Liver (tissue), 9 donors: ENCODE data around the gene GDF10. TPM values are rescaled to one million over a fixed set of nuclear protein-coding genes. Genes with fewer than 3 reads are reported as not detected.

Source experiments
- DNase-seq: peaks from one replicate; pipeline ENCODE4 v3.0.0-alpha.2; 2017; ENCODE audit warnings: low spot score
- H3K27ac ChIP-seq, 2 donors: one replicate each; pipeline ENCODE4 v1.7.0; 2013; ENCODE audit warnings: inconsistent platforms in 2 of 2, low read length in 2 of 2, control low read depth in 1 of 2, low read depth in 1 of 2, mild to moderate bottlenecking in 1 of 2
- H3K27me3 ChIP-seq, 4 donors: one replicate each; pipeline versions ENCODE4 v1.6.1 to v1.7.0; 2013; ENCODE audit warnings: low read length in 3 of 4, inconsistent platforms in 1 of 4, mild to moderate bottlenecking in 1 of 4, moderate library complexity in 1 of 4; ENCODE audit not compliant: control insufficient read depth in 4 of 4, insufficient read depth in 4 of 4
- H3K36me3 ChIP-seq, 4 donors: one replicate each; pipeline versions ENCODE4 v1.6.1 to v1.7.0; 2013; ENCODE audit warnings: low read length in 3 of 4, mild to moderate bottlenecking in 3 of 4, low read depth in 1 of 4, moderate library complexity in 1 of 4; ENCODE audit not compliant: control insufficient read depth in 4 of 4, insufficient read depth in 3 of 4
- H3K4me1 ChIP-seq, 4 donors: one replicate each; pipeline versions ENCODE4 v1.6.1 to v1.7.0; 2013; ENCODE audit warnings: low read length in 3 of 4, mild to moderate bottlenecking in 3 of 4, moderate library complexity in 1 of 4; ENCODE audit not compliant: control insufficient read depth in 4 of 4, insufficient read depth in 4 of 4
- H3K4me3 ChIP-seq, 3 donors: one replicate each; pipeline versions ENCODE4 v1.6.1 to v1.7.0; 2013; ENCODE audit warnings: low read length in 3 of 3, control low read depth in 1 of 3, low read depth in 1 of 3, mild to moderate bottlenecking in 1 of 3
- H3K9ac ChIP-seq, 2 donors: one replicate each; pipeline ENCODE4 v1.7.0; 2013; ENCODE audit warnings: low read length in 2 of 2, mild to moderate bottlenecking in 2 of 2, moderate library complexity in 2 of 2, control low read depth in 1 of 2, low read depth in 1 of 2
- H3K9me3 ChIP-seq, 4 donors: one replicate each; pipeline versions ENCODE4 v1.6.1 to v1.7.0; 2013; ENCODE audit warnings: low read length in 3 of 4; ENCODE audit not compliant: control insufficient read depth in 4 of 4
- ATF3 ChIP-seq: IDR thresholded peaks from 2 replicates; pipeline ENCODE4 v1.6.1; 2016; ENCODE audit warnings: antibody characterized with exemption
- EGR1 ChIP-seq, 2 donors: IDR thresholded peaks; 2 replicates each; pipeline ENCODE4 v1.6.1; 2016 to 2018; ENCODE audit warnings: antibody characterized with exemption in 2 of 2, low read depth in 2 of 2
- FOXA1 ChIP-seq: IDR thresholded peaks from 2 replicates; pipeline ENCODE4 v1.6.1; 2016; ENCODE audit warnings: antibody characterized with exemption
- FOXA2 ChIP-seq: IDR thresholded peaks from 2 replicates; pipeline ENCODE4 v1.6.1; 2016; ENCODE audit warnings: antibody characterized with exemption
- GABPA ChIP-seq, 2 donors: IDR thresholded peaks in 1 of 2; conservative IDR thresholded peaks in 1 of 2; 2 replicates each; pipeline ENCODE4 v1.6.1; 2016; ENCODE audit warnings: antibody characterized with exemption in 2 of 2, mild to moderate bottlenecking in 1 of 2, moderate library complexity in 1 of 2
- HNF4A ChIP-seq, 2 donors: conservative IDR thresholded peaks; 2 replicates each; pipeline ENCODE4 v1.6.1; 2016; ENCODE audit warnings: antibody characterized with exemption in 2 of 2, mild to moderate bottlenecking in 2 of 2
- HNF4G ChIP-seq: IDR thresholded peaks from 2 replicates; pipeline ENCODE4 v1.6.1; 2016; ENCODE audit warnings: antibody characterized with exemption
- JUND ChIP-seq, 2 donors: IDR thresholded peaks; 2 replicates each; pipeline ENCODE4 v1.6.1; 2016; ENCODE audit warnings: antibody characterized with exemption in 2 of 2
- NR2F2 ChIP-seq: IDR thresholded peaks from 2 replicates; pipeline ENCODE4 v1.6.1; 2016; ENCODE audit warnings: antibody characterized with exemption
- RAD21 ChIP-seq, 2 donors: IDR thresholded peaks; 2 replicates each; pipeline ENCODE4 v1.6.1; 2016; ENCODE audit warnings: antibody characterized with exemption in 2 of 2, mild to moderate bottlenecking in 2 of 2
- RXRA ChIP-seq, 2 donors: IDR thresholded peaks; 2 replicates each; pipeline ENCODE4 v1.6.1; 2017 to 2018; ENCODE audit warnings: antibody characterized with exemption in 2 of 2, mild to moderate bottlenecking in 1 of 2
- SP1 ChIP-seq: IDR thresholded peaks from 2 replicates; pipeline ENCODE4 v1.6.1; 2018; ENCODE audit warnings: antibody characterized with exemption, mild to moderate bottlenecking
- TAF1 ChIP-seq: conservative IDR thresholded peaks from 2 replicates; pipeline ENCODE4 v1.6.1; 2016; ENCODE audit warnings: antibody characterized with exemption, mild to moderate bottlenecking
- YY1 ChIP-seq: IDR thresholded peaks from 2 replicates; pipeline ENCODE4 v1.6.1; 2016; ENCODE audit warnings: antibody characterized with exemption, mild to moderate bottlenecking
- ZBTB33 ChIP-seq: IDR thresholded peaks from 2 replicates; pipeline ENCODE4 v1.6.1; 2016; ENCODE audit warnings: antibody characterized with exemption
- WGBS: extraction: QIAGEN DNeasy Blood & Tissue Kit; methylation state at CpG from one replicate; pipeline ENCODE4 v1.1.7; 2013; 5-methylcytosine and 5-hydroxymethylcytosine counted together
- polyA plus RNA-seq, 2 donors: library from polyadenylated mRNA; stranded (reverse) in 1 of 2; unstranded in 1 of 2; fragments of 200-250 nt in 1 of 2; fragments of >200 nt in 1 of 2; fragmentation: Nextera tagmentation in 1 of 2; extraction: Ambion mirVana in 1 of 2; gene quantifications; one replicate each; pipeline versions ENCODE4 v1.2.1 to v1.2.3, GENCODE V29; 2013 to 2015
- total RNA-seq, 2 donors: library from RNA; depleted of rRNA; stranded (reverse); fragments of >200 nt; gene quantifications; one replicate each; pipeline ENCODE4 v1.2.3, GENCODE V29; 2014
- TF ChIP-seq, protein P1 (sequence below): IDR thresholded peaks from 2 replicates; pipeline ENCODE4 v1.6.1; 2016; ENCODE audit warnings: antibody characterized with exemption, mild to moderate bottlenecking
- donor health status: healthy.
- donor health status: healthy.
- donor health status: healthy.
- donor health status: healthy.
- donor health status: healthy.

The GDF10 gene
- total and polyA plus RNA-seq, 4 donors, result under 0.01 to 0.28 (median 0.11) TPM

- WGBS, result 83% methylated on average over 9 of the region's 9 CpGs
- Histone ChIP-seq H3K36me3 (no peaks in the 10 kb centered on the region), H3K4me3 (no peak overlapping the region), H3K4me1 (no peaks in the 10 kb centered on the region), H3K9ac (no peak overlapping the region), H3K27ac (no peak overlapping the region), H3K27me3 (peaks cover 0 to 3% (median 0%) of the 10 kb centered on the region in 4 donors), H3K9me3 (no peaks in the 10 kb centered on the region)
- TF ChIP-seq, protein P1, sequence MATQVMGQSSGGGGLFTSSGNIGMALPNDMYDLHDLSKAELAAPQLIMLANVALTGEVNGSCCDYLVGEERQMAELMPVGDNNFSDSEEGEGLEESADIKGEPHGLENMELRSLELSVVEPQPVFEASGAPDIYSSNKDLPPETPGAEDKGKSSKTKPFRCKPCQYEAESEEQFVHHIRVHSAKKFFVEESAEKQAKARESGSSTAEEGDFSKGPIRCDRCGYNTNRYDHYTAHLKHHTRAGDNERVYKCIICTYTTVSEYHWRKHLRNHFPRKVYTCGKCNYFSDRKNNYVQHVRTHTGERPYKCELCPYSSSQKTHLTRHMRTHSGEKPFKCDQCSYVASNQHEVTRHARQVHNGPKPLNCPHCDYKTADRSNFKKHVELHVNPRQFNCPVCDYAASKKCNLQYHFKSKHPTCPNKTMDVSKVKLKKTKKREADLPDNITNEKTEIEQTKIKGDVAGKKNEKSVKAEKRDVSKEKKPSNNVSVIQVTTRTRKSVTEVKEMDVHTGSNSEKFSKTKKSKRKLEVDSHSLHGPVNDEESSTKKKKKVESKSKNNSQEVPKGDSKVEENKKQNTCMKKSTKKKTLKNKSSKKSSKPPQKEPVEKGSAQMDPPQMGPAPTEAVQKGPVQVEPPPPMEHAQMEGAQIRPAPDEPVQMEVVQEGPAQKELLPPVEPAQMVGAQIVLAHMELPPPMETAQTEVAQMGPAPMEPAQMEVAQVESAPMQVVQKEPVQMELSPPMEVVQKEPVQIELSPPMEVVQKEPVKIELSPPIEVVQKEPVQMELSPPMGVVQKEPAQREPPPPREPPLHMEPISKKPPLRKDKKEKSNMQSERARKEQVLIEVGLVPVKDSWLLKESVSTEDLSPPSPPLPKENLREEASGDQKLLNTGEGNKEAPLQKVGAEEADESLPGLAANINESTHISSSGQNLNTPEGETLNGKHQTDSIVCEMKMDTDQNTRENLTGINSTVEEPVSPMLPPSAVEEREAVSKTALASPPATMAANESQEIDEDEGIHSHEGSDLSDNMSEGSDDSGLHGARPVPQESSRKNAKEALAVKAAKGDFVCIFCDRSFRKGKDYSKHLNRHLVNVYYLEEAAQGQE, result no peak
- TF ChIP-seq NR2F2 (no peak), FOXA2 (no peak), HNF4A (conservative IDR thresholded peaks at IDR 0.05) (no peak), FOXA1 (no peak), JUND (IDR thresholded peaks at IDR 0.05) (no peak), TAF1 (no peak), RAD21 (IDR thresholded peaks at IDR 0.05) (no peak), RXRA (IDR thresholded peaks at IDR 0.05) (no peak), YY1 (no peak), EGR1 (IDR thresholded peaks at IDR 0.05; ENCODE audit: low read depth in 2 of 2) (no peak), ZBTB33 (no peak), GABPA (IDR thresholded peaks at IDR 0.05 in 1 of 2, conservative IDR thresholded peaks at IDR 0.05 in 1 of 2) (no peak), ATF3 (no peak), SP1 (no peak)
- no peak for DNase-seq
Observed at GRCh38 chr10:47283101-47283630, 16.8 kb upstream of the GDF10 start.

DNA sequence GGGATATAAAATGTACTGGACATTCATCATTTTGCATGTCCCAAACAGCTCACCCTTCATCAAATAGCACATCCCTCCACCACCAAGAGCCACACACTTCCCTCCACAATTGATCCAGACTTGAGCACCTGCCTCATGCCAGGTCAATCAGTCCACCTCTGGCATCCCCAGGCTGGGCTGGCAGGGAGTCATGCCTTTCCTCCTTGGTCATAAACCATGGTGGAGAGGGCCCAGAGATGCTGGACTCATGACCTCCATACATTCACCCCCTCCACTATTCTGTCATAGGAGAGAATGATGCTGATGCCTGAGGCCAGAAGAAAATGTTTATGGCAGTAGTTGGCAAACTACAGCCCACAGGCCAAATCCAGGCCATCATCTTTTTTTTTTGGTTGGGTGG, 16.1 kb upstream of the GDF10 start:
- TF ChIP-seq ATF3 (no peak), HNF4G (no peak), GABPA (IDR thresholded peaks at IDR 0.05 in 1 of 2, conservative IDR thresholded peaks at IDR 0.05 in 1 of 2) (no peak), JUND (IDR thresholded peaks at IDR 0.05) (no peak)
- H3K27ac ChIP-seq, result no peak overlapping the region
- H3K27me3 ChIP-seq, result peaks cover 0 to 3% (median 0%) of the 10 kb centered on the region in 4 donors
- H3K4me1 ChIP-seq, result no peaks in the 10 kb centered on the region
- DNase-seq, result no peak
- no peaks in the 10 kb centered on the region for H3K9me3 ChIP-seq
- H3K9ac ChIP-seq, result no peak overlapping the region
- no peak overlapping the region for H3K4me3 ChIP-seq
- H3K36me3 ChIP-seq, result no peaks in the 10 kb centered on the region
